Activated CD4-positive, CD25-positive, alpha-beta regulatory T cell (primary cell): ENCODE data around the gene ADCY7.
"Not testable (repeated sequence)": the region's sequence is repeated elsewhere in the genome, so short reads cannot be mapped to it uniquely, and the experiment has no call there.

ENCODE experiments used
- DNase-seq, 4 experiments: peaks; one replicate each; lab custom pipeline; 2025; lab: John Stamatoyannopoulos, UW

The ADCY7 gene

GRCh38 chr16:50336884-50337283, 70.5 kb downstream of the ADCY7 start:
- DNase-seq: no peak

- no peak for DNase-seq
Measured at GRCh38 chr16:50338371-50339231, 72.2 kb downstream of the ADCY7 start.

- no peak for DNase-seq
Measured at GRCh38 chr16:50340578-50340977, 74.2 kb downstream of the ADCY7 start.

- DNase-seq: not testable (repeated sequence)
Measured at GRCh38 chr16:50343566-50343965, 77.2 kb downstream of the ADCY7 start.

- DNase-seq: not testable (repeated sequence)
Measured at GRCh38 chr16:50345210-50345609, 78.9 kb downstream of the ADCY7 start.

GRCh38 chr16:50351116-50351515, 84.8 kb downstream of the ADCY7 start:
- DNase-seq: no peak

GRCh38 chr16:50351952-50352351, 85.6 kb downstream of the ADCY7 start:
- no peak for DNase-seq

- DNase-seq: no peak
Measured at GRCh38 chr16:50354082-50354481, 87.7 kb downstream of the ADCY7 start.

GRCh38 chr16:50354629-50355456, 88.5 kb downstream of the ADCY7 start:
- no peak for DNase-seq

GRCh38 chr16:50359626-50360025, 93.3 kb downstream of the ADCY7 start:
- no peak for DNase-seq

GRCh38 chr16:50360033-50360778, 93.9 kb downstream of the ADCY7 start:
- no peak for DNase-seq

GRCh38 chr16:50360779-50361178, 94.4 kb downstream of the ADCY7 start:
- DNase-seq: no peak

GRCh38 chr16:50363656-50364055, 97.3 kb downstream of the ADCY7 start:
- DNase-seq: no peak

- DNase-seq: no peak
Measured at GRCh38 chr16:50365791-50366575, 99.6 kb downstream of the ADCY7 start.
